ENCODE data around the gene GRK2.

GRK2 gene

GRCh38 chr11:67311051-67311555, 44.8 kb downstream of the GRK2 start:
- no peak for DNase-seq (ENCODE audit: low read depth)
- TF ChIP-seq, protein P1, sequence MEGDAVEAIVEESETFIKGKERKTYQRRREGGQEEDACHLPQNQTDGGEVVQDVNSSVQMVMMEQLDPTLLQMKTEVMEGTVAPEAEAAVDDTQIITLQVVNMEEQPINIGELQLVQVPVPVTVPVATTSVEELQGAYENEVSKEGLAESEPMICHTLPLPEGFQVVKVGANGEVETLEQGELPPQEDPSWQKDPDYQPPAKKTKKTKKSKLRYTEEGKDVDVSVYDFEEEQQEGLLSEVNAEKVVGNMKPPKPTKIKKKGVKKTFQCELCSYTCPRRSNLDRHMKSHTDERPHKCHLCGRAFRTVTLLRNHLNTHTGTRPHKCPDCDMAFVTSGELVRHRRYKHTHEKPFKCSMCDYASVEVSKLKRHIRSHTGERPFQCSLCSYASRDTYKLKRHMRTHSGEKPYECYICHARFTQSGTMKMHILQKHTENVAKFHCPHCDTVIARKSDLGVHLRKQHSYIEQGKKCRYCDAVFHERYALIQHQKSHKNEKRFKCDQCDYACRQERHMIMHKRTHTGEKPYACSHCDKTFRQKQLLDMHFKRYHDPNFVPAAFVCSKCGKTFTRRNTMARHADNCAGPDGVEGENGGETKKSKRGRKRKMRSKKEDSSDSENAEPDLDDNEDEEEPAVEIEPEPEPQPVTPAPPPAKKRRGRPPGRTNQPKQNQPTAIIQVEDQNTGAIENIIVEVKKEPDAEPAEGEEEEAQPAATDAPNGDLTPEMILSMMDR (IDR thresholded peaks at IDR 0.05; ENCODE audit: control insufficient read depth, extremely low read depth, insufficient read depth): no peak
- no peak overlapping the region for H3K4me3 ChIP-seq (ENCODE audit: low read depth, low read length)

- DNase-seq (ENCODE audit: low read depth): no peak
- TF ChIP-seq, protein P1 (IDR thresholded peaks at IDR 0.05; ENCODE audit: control insufficient read depth, extremely low read depth, insufficient read depth): no peak
- H3K4me3 ChIP-seq (ENCODE audit: low read depth, low read length): no peak overlapping the region
These were observed 45.3 kb downstream of the GRK2 start for GRCh38 chr11:67311556-67312082.

DNA sequence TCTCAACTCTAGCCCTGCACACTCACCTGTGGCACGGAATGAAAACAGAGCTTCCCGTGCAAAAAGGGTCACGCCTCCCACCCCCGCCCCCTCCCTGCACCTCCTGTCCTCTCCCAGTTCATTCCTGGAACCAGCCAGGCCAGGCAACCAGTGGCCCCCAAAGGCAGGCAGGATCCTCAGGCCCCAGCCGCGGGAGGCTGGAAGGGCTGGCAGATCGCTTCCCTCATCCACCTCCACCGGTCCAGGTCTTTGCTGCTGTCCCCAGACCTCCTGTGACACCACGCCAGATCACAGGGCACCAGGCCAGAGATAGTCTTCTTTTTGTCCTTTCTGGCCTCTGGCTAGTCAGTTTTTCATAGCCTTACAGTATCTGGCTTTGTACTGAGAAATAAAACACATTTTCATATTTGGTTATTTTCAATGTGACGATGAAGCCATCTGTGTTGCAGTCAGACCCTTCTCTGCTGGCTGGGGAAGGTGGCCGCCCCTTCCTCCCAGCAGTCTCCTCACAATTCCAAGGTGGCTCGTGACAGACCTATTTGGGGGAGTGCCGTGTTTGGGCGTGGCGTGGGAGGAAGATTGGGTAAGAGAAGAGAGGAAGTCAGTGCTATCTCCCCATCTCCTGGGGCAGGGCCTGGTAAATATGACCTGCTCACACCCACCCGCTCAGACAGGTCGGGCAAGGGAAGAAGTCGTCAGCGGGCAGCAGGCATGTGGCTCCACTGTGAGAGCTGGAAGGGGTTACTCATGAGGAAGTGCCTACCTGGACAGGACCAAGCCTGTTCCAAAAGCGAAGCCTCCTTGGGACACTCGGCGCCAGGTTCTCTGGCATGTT, 46.1 kb downstream of the GRK2 start:
- H3K4me3 ChIP-seq (ENCODE audit: low read depth, low read length): no peak overlapping the region
- TF ChIP-seq, protein P1 (IDR thresholded peaks at IDR 0.05; ENCODE audit: control insufficient read depth, extremely low read depth, insufficient read depth): no peak
- DNase-seq (ENCODE audit: low read depth): peak; percentile 95

DNA sequence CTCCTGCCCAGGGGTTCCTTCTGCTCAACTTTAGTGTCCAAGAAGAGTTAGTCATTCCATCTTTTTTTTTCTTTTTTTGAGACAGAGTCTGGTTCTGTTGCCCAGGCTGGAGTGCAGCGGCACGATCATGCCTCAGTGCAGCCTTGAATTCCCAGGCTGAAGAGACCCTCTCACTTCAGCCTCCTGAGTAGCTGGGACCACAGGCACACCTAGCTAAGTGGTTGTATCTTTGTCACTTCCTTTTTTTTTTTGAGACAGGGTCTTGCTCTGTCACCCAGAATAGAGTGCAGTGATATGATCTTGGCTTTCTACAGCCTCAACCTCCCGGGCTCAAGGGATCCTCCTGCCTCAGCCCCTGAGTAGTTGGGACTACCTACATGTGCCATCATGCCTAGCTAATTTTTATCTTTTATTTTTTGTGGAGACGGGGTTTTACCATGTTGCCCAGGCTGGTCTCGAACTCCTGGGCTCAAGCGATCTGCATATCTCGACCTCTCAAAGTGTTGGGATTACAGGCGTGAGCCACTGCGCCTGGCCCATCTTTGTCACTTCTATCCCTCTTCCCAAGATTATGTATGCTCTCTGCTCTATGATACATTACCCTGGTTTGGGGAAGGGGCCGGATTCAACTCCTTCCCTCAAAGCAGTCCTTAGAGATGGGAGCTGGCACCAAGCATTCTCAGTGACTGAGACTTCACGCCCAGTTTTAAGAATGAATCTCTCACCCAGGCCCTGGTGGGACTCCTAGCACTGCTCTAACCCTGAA, 47.0 kb downstream of the GRK2 start:
- H3K4me3 ChIP-seq (ENCODE audit: low read depth, low read length): no peak overlapping the region
- TF ChIP-seq, protein P1 (IDR thresholded peaks at IDR 0.05; ENCODE audit: control insufficient read depth, extremely low read depth, insufficient read depth): no peak
- DNase-seq (ENCODE audit: low read depth): no peak

DNA sequence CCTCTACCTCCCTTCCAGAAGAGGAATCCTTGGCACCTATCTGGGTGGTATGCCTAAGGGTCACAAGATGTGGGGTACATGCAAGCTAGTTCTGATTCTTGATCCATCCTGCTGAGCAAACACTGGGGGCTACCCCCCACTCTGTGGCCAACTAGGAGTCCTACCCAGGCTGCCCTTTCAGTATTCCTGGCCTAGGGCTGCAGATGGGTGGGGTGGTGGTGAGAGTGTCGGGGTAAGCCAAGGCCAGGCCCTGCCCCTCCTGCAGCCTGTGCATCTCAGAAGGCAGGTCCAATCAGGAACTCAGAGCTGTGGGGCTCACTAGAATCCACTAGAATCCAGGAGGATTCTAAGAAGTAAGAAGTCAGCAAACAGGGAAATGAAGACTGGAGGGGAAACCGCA, 47.9 kb downstream of the GRK2 start:
- no peak for DNase-seq (ENCODE audit: low read depth)
- no peak overlapping the region for H3K4me3 ChIP-seq (ENCODE audit: low read depth, low read length)
- TF ChIP-seq, protein P1 (IDR thresholded peaks at IDR 0.05; ENCODE audit: control insufficient read depth, extremely low read depth, insufficient read depth): no peak

GRCh38 chr11:67315325-67315909, 49.1 kb downstream of the GRK2 start:
- no peak for DNase-seq (ENCODE audit: low read depth)
- TF ChIP-seq, protein P1 (IDR thresholded peaks at IDR 0.05; ENCODE audit: control insufficient read depth, extremely low read depth, insufficient read depth): no peak
- H3K4me3 ChIP-seq (ENCODE audit: low read depth, low read length): no peak overlapping the region

Measured in LNCaP clone FGC (cell line).